Middle frontal gyrus (tissue), 1 donor: ENCODE data around the gene EFCAB14.
"Not testable (repeated sequence)": the region's sequence is repeated elsewhere in the genome, so short reads cannot be mapped to it uniquely, and the experiment has no call there.

Source experiments
- DNase-seq: peaks from one replicate; pipeline ENCODE4 v3.0.0-alpha.2; 2015; ENCODE audit warnings: low spot score; ENCODE audit errors: extremely low spot score

EFCAB14 gene

DNA sequence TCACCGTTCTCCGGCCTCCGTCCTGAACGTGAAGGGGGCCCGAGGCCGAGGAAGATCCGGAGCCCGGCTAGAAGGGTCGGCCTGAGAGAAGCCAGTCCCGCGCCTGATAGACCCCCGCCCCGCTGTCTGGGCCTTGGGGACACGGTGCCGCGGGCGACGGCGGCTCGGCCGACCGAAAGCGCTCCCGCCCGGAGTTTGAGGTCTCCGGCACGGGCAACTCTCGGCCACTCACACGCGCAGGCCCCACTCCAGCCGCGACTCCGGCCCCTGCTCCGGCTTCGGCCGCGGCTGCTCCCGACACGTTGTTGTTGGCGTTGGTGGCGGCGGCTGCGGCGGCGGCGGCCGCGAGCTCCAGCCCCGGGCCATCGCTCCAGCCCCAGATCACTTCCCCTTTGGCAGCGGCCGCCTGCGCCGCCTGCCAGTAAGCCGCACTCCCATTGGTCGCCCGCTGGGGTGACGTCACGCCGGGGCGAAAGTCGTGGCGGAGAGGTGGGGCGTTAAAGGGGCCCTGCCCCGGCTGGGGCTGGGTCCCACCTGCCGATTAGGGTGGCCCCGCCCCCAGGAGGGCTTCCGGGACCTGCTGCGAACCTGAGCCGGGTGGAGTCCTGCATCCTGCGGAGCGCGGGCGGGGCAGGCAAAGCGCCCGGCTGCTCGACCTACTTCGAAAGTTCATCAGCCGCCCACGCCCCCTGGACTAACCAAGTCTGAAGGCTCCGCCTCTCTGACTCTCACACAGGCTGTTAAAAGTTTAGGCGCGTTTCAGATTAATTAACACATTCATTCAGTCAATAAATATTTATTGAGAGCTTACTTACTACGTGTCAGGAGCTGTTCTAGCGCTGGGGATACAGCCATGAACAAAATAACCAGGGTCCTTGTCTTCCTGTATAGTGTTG lies at the start of gene EFCAB14:
EFCAB14 (minus strand) TSS at position 388 of the 896 bp plus-strand sequence. CDS start 1,027 bp downstream, outside the sequence.
- peak; percentile 91 for DNase-seq

- no peak for DNase-seq
Measured at GRCh38 chr1:46768445-46768844, 49.5 kb upstream of the EFCAB14 start.

- no peak for DNase-seq
Measured at GRCh38 chr1:46767649-46768282, 48.9 kb upstream of the EFCAB14 start.

DNA sequence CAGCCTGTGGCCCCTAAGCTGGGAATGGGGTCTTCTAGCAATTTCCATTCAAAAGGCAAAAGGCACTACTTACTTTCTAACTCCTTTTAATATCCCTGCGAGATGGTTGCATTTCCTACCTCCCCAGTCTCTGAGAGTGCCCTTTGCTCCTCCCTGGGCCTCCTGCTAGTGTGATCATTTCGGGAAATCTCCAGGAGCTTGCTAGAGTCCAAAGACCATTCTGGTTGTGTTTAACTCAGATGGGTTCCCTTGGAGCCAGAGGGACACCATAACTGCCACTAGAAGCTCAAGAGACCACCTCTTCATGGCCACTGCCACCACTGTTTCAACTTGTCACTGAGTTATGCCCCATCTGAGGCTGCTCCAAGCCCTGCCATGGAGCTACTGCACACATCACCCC lies 45.5 kb upstream of the EFCAB14 start:
- DNase-seq, result no peak

DNA sequence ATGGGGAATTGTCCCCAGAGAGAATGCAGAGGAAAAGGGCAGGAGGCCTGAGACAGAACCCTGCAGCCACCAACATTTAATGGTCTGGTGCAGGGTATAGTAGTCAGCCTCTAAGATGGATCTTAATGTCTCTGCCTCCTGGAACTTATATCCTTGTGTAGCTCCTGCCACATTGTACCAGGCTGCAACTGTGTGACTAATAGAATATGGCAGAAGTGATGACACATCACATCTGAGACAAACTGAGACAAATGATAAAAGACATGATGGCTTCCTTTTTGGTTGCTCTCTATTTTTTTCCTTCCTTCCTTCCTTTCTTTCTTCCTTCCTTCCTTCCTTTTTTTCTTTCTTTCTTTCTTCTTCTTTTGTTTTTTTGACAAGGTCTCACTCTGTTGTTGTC lies 42.8 kb upstream of the EFCAB14 start:
- DNase-seq, result no peak

GRCh38 chr1:46760558-46761166 lies 41.7 kb upstream of the EFCAB14 start:
- no peak for DNase-seq

- DNase-seq, result no peak
Measured at GRCh38 chr1:46757956-46758528, 39.1 kb upstream of the EFCAB14 start.

GRCh38 chr1:46757247-46757955 lies 38.5 kb upstream of the EFCAB14 start:
- DNase-seq, result no peak

DNA sequence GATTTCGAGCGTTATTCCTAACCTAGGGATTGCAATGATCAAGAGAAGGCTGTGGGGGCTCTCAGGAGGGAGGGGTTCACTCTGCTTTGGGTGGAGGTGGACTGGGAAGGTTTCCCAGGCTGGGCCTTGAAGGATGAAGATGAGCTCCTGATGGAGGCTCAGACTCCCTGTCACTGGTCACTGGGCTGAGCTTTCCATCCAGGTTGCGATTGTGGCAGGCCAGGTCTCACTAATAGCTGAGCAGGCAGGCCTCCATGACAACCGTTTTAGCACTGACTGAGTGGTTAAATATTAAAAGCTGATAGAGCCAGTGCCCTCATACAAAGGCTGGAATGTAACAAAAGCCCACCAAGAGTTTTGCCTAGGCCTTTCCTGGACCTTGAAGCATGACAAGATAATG lies 36.2 kb upstream of the EFCAB14 start:
- DNase-seq, result no peak

- not testable (repeated sequence) for DNase-seq
Measured at GRCh38 chr1:46754707-46755106, 35.8 kb upstream of the EFCAB14 start.

GRCh38 chr1:46753985-46754384 lies 35.1 kb upstream of the EFCAB14 start:
- no peak for DNase-seq

- DNase-seq, result no peak
Measured at GRCh38 chr1:46749921-46750404, 31.0 kb upstream of the EFCAB14 start.

DNA sequence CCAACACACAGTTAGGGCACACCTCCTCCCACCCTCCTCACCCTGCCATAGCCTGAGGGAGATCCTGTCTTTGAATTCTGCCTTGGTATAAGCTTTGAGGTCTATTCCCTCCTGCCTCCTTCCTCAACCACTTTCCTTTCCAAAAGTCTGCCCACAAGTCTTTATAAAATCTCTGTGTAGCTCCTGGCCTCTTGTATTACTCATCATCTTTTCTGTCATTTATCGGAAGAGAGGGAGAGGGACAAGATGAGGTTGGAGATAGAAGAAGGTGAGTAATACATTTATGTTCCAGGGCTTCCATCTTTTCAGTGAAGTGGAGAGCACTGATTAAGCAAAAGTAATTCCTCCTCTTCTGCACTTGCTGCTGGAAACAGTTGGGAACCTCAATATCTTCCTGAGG lies 30.5 kb upstream of the EFCAB14 start:
- no peak for DNase-seq

DNA sequence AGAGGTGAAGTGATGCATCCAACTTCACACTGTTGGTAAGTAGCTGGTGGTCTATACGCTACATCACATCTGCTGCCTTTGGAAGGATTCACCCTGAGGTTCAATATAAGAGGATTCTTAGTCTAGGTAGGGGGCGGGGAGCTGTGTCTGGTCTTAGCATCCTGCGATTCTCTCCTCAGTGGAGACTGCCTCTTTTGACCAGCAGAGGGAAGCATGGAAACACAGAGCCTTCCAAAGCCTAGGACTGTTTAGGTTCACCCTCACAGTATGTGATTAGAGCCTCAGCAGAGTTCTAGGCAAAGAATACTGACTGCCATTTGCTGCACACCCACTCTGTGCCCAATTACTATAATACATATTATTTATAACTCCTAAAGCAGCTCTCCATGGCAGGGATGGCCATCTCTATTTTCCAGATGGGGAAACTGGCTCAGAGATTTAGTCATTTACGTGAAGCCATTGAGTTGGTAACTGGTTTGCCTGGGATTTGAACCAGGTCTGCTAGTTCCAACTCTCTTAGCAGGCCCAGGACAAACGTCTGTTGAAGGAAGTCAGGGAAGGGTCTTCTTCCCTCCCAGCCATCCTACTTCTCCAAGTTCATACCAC lies 28.9 kb upstream of the EFCAB14 start:
- DNase-seq, result no peak

- no peak for DNase-seq
Measured at GRCh38 chr1:46742069-46742468, 23.2 kb upstream of the EFCAB14 start.

- DNase-seq, result no peak
Measured at GRCh38 chr1:46735708-46736324, 16.9 kb upstream of the EFCAB14 start.

DNA sequence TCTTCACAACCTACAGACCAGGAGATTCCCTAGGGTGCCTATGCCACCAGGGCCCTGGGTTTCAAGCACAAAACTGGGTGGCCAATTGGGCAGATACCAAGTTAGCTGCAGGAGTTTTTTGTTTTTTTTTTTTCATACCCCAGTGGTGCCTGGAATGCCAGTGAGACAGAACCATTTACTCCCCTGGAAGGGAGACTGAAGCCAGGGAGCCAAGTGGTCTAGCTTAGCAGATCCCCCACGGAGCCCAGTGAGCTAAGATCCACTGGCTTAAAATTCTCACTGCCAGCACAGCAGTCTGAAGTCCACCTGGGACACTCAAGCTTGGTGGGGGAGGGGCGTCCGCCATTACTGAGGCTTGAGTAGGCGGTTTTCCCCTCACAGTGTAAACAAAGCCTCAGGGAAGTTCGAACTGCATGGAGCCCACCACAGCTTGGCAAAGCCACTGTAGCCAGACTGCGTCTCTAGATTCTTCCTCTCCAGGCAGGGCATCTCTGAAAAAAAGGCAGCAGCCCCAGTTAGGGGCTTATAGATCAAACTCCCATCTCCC lies 9.5 kb upstream of the EFCAB14 start:
- DNase-seq, result not testable (repeated sequence)

GRCh38 chr1:46725736-46726108 lies 6.8 kb upstream of the EFCAB14 start:
- DNase-seq, result no peak

GRCh38 chr1:46724991-46725735 lies 6.2 kb upstream of the EFCAB14 start:
- peak; percentile 47 for DNase-seq
